Fibroblast of lung (primary cell): ENCODE results near the gene SLC17A9. TPM values are rescaled to one million over a fixed set of nuclear protein-coding genes. Genes with fewer than 3 reads are reported as not detected.

Experiments used
- DNase-seq, 2 donors: peaks; one replicate each; pipeline versions ENCODE4 v3.0.0 to v3.0.0-alpha.2; 2010; ENCODE audit warnings: low read depth in 2 of 2
- H2AFZ ChIP-seq: 2 replicates; pipeline ENCODE4 v1.5.1; 2012; ENCODE audit warnings: low read length, control low read depth, inconsistent platforms
- H3K27ac ChIP-seq: 2 replicates; pipeline ENCODE4 v1.5.1; 2011; ENCODE audit warnings: low read length, control low read depth; ENCODE audit not compliant: insufficient read depth
- H3K27me3 ChIP-seq: 2 replicates; pipeline ENCODE4 v1.5.1; 2011; ENCODE audit warnings: mild to moderate bottlenecking, low read length; ENCODE audit not compliant: control insufficient read depth, insufficient read depth
- H3K36me3 ChIP-seq: 2 replicates; pipeline ENCODE4 v1.5.1; 2011; ENCODE audit warnings: low read length; ENCODE audit not compliant: control insufficient read depth, insufficient read depth
- H3K4me1 ChIP-seq: 2 replicates; pipeline ENCODE4 v1.5.1; 2011; ENCODE audit warnings: low read length; ENCODE audit not compliant: control insufficient read depth, insufficient read depth; ENCODE audit errors: extremely low read depth
- H3K4me2 ChIP-seq: 2 replicates; pipeline ENCODE4 v1.5.1; 2011; ENCODE audit warnings: low read length, control low read depth; ENCODE audit not compliant: insufficient read depth; ENCODE audit errors: extremely low read depth
- H3K4me3 ChIP-seq, 4 experiments: fragments of 200-600 bp in 1 of 4; sonication (generic) in 1 of 4; replicated peaks in 1 of 4; 2 replicates each; pipeline ENCODE4 v1.5.1; 2011 to 2016; ENCODE audit warnings: low read length in 4 of 4, low read depth in 3 of 4, mild to moderate bottlenecking in 3 of 4, control low read depth in 2 of 4, inconsistent platforms in 1 of 4, mixed read lengths in 1 of 4; ENCODE audit not compliant: insufficient read depth in 1 of 4; ENCODE audit errors: control extremely low read depth in 1 of 4
- H3K79me2 ChIP-seq: 2 replicates; pipeline ENCODE4 v1.5.1; 2012; ENCODE audit warnings: mild to moderate bottlenecking, low read length, inconsistent platforms; ENCODE audit not compliant: control insufficient read depth, insufficient read depth
- H3K9ac ChIP-seq: 2 replicates; pipeline ENCODE4 v1.5.1; 2011; ENCODE audit warnings: mild to moderate bottlenecking, low read length, control low read depth; ENCODE audit not compliant: insufficient read depth
- H3K9me3 ChIP-seq: 2 replicates; pipeline ENCODE4 v1.5.1; 2012; ENCODE audit warnings: low read depth, low read length; ENCODE audit not compliant: control insufficient read depth, insufficient read depth
- H4K20me1 ChIP-seq: 2 replicates; pipeline ENCODE4 v1.5.1; 2011; ENCODE audit warnings: low read length; ENCODE audit not compliant: control insufficient read depth, insufficient read depth; ENCODE audit errors: extremely low read depth
- EZH2 ChIP-seq: IDR thresholded peaks from 2 replicates; pipeline ENCODE4 v1.5.1; 2012; ENCODE audit warnings: low read length, control low read depth, mild to moderate bottlenecking; ENCODE audit errors: missing control alignments
- polyA plus RNA-seq, 2 donors: library from polyadenylated mRNA; depleted of rRNA in 1 of 2; stranded (reverse) in 1 of 2; unstranded in 1 of 2; fragments of >200 nt; gene quantifications; 2 replicates each; pipeline ENCODE4 v1.2.1, GENCODE V29; 2011 to 2012; ENCODE audit warnings: missing spikeins in 1 of 2
- total RNA-seq: library from RNA; depleted of rRNA; stranded (reverse); fragments of >200 nt; gene quantifications from 2 replicates; pipeline ENCODE4 v1.2.1, GENCODE V29; 2014
- TF ChIP-seq, protein P1 (sequence below), 2 donors: IDR thresholded peaks in 1 of 2; conservative IDR thresholded peaks in 1 of 2; 1 replicate in 1 of 2; 2 replicates in 1 of 2; pipeline ENCODE4 v1.5.1; 2011 to 2012; ENCODE audit warnings: low read length in 2 of 2, control low read depth in 1 of 2, inconsistent platforms in 1 of 2, low read depth in 1 of 2, mild to moderate bottlenecking in 1 of 2

Gene SLC17A9
- total and polyA plus RNA-seq, 2 donors (not counting 1 experiment from before 2014, with no cell fraction given) = 6.4 to 6.8 TPM

DNA sequence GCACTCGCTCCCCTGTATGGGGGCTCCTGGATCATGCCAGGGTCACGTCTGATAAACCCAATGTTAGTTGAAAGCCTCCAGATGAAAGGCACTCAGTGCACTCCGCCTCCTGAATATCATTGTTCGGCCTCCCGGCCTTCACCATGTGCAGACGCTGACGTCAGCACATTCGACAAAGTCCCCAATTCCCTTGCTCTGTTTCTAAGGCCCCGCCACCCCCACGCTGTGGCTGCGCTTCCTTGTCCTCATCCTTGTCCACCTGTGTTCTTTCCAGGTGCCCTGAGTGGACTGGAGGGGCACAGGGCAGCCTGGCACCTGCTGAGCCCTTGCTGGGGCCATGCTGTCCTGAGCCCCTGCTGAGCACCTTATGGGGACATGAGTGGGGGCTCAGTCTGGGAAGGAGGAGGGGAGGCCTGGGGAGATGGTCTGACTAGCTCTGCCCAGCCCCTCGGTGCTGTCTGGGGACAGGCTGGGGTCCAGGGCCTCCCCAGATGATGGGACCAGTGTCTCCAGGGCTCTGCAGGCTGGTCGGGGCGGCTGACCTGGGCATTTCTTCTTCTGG, 64.1 kb downstream of the SLC17A9 start:
- Histone ChIP-seq H3K9ac (no peak overlapping the region), H3K36me3 (no peaks in the 10 kb centered on the region), H3K4me3 (no peak overlapping the region), H2AFZ (no peak overlapping the region), H3K9me3 (no peaks in the 10 kb centered on the region), H3K27ac (no peak overlapping the region), H4K20me1 (no peaks in the 10 kb centered on the region), H3K4me1 (no peaks in the 10 kb centered on the region), H3K79me2 (no peaks in the 10 kb centered on the region), H3K27me3 (peaks cover 43% of the 10 kb centered on the region), H3K4me2 (no peak overlapping the region)
- no peak for DNase-seq
- TF ChIP-seq, protein P1, sequence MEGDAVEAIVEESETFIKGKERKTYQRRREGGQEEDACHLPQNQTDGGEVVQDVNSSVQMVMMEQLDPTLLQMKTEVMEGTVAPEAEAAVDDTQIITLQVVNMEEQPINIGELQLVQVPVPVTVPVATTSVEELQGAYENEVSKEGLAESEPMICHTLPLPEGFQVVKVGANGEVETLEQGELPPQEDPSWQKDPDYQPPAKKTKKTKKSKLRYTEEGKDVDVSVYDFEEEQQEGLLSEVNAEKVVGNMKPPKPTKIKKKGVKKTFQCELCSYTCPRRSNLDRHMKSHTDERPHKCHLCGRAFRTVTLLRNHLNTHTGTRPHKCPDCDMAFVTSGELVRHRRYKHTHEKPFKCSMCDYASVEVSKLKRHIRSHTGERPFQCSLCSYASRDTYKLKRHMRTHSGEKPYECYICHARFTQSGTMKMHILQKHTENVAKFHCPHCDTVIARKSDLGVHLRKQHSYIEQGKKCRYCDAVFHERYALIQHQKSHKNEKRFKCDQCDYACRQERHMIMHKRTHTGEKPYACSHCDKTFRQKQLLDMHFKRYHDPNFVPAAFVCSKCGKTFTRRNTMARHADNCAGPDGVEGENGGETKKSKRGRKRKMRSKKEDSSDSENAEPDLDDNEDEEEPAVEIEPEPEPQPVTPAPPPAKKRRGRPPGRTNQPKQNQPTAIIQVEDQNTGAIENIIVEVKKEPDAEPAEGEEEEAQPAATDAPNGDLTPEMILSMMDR (conservative IDR thresholded peaks at IDR 0.05 in 1 of 2, IDR thresholded peaks at IDR 0.05 in 1 of 2; ENCODE audit: low read depth in 1 of 2, low read length in 2 of 2) = no peak
- no peak for TF ChIP-seq EZH2

DNA sequence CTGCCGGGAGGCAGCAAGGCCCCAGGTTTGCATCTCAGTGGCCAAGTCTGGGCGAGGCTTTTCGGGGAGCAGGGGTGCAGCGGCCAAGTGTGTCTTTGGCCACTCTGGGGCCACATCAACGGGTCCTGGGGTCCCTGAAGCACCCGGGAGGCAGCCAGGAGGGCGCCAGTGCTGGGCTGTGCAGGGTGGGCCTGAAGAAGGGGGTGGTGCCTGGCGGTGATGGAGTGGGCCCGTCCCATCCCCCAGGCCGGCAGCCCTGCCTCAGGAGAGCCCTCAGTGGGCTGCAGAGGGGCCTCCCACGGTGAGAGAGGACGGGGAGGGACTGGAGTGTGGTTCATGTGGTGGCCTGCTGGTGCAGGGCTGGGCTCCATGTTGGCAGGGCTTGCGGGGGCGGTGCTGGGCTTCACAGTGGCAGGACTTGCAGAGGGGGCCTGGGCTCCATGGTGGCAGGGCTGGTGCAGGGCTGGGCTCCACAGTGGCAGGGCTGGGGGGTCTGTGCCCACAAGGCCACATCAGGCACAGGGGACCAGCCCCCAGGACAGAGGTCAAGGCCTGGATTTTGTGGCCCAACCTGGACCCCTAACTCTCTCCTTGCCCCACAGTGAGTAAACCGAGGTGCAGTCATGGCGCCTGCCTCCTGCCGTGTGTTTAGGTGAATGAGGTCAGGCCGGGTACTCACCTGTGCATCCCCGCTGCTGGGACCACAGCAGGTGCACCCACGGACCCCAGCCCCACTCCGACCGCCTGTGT, 64.7 kb downstream of the SLC17A9 start:
- no peaks in the 10 kb centered on the region for H3K4me1 ChIP-seq
- H3K4me2 ChIP-seq = no peak overlapping the region
- DNase-seq = no peak
- no peaks in the 10 kb centered on the region for H3K36me3 ChIP-seq
- no peaks in the 10 kb centered on the region for H3K9me3 ChIP-seq
- no peak overlapping the region for H3K9ac ChIP-seq
- TF ChIP-seq EZH2 = no peak
- TF ChIP-seq, protein P1 (conservative IDR thresholded peaks at IDR 0.05 in 1 of 2, IDR thresholded peaks at IDR 0.05 in 1 of 2; ENCODE audit: low read depth in 1 of 2, low read length in 2 of 2) = no peak
- no peak overlapping the region for H2AFZ ChIP-seq
- H3K27me3 ChIP-seq = peaks cover 40% of the 10 kb centered on the region
- no peaks in the 10 kb centered on the region for H4K20me1 ChIP-seq
- H3K27ac ChIP-seq = no peak overlapping the region
- H3K4me3 ChIP-seq = no peak overlapping the region
- no peaks in the 10 kb centered on the region for H3K79me2 ChIP-seq

DNA sequence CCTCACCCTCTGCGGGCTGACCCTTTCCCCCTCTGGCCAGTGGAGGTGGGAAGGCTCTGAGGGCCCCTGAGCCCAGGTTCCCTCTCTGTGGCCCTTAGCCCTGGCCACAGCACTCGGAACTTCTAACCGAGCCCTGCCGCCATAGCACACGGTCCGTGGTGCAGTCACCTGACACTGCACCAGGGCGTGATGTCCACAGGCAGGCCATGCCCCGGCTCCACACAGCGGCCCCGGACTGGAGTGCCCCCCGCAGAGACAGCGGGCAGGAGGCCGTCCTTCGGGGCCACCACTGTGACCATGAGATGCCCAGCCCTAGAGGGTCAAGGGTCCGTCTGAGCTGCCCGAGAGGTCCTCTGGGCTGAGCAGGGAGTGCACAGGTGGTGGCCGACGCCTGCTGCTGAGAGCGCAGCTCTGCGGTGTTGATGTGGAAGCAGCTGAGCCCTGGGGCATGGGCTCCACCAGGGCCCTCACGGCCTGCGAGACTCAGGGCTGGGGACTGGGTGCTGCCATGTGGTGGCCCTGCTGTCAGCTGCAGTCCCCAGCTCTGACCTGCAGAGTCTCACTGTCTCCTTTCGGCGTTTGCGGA, 65.4 kb downstream of the SLC17A9 start:
- H3K4me1 ChIP-seq = no peaks in the 10 kb centered on the region
- H3K9ac ChIP-seq = no peak overlapping the region
- no peaks in the 10 kb centered on the region for H3K9me3 ChIP-seq
- H3K79me2 ChIP-seq = no peaks in the 10 kb centered on the region
- TF ChIP-seq EZH2 = no peak
- TF ChIP-seq, protein P1 (conservative IDR thresholded peaks at IDR 0.05 in 1 of 2, IDR thresholded peaks at IDR 0.05 in 1 of 2; ENCODE audit: low read depth in 1 of 2, low read length in 2 of 2) = no peak
- no peak overlapping the region for H3K4me3 ChIP-seq
- peaks cover 36% of the 10 kb centered on the region for H3K27me3 ChIP-seq
- no peaks in the 10 kb centered on the region for H4K20me1 ChIP-seq
- H3K36me3 ChIP-seq = no peaks in the 10 kb centered on the region
- no peak for DNase-seq
- H3K4me2 ChIP-seq = no peak overlapping the region
- no peak overlapping the region for H2AFZ ChIP-seq
- no peak overlapping the region for H3K27ac ChIP-seq
